GM18873 (cell line): Measurements from ENCODE around the gene S100A9.
"Not testable (repeated sequence)": the region's sequence is repeated elsewhere in the genome, so short reads cannot be mapped to it uniquely, and the experiment has no call there.

Source experiments
- ATAC-seq: cut with Tn5 transposase; IDR thresholded peaks from one replicate; pipeline ENCODE4 v1.9.1; 2021; ENCODE audit warnings: mild to moderate bottlenecking, moderate library complexity, moderate number of reproducible peaks; ENCODE audit not compliant: unreplicated experiment, low FRiP score

Gene S100A9

DNA sequence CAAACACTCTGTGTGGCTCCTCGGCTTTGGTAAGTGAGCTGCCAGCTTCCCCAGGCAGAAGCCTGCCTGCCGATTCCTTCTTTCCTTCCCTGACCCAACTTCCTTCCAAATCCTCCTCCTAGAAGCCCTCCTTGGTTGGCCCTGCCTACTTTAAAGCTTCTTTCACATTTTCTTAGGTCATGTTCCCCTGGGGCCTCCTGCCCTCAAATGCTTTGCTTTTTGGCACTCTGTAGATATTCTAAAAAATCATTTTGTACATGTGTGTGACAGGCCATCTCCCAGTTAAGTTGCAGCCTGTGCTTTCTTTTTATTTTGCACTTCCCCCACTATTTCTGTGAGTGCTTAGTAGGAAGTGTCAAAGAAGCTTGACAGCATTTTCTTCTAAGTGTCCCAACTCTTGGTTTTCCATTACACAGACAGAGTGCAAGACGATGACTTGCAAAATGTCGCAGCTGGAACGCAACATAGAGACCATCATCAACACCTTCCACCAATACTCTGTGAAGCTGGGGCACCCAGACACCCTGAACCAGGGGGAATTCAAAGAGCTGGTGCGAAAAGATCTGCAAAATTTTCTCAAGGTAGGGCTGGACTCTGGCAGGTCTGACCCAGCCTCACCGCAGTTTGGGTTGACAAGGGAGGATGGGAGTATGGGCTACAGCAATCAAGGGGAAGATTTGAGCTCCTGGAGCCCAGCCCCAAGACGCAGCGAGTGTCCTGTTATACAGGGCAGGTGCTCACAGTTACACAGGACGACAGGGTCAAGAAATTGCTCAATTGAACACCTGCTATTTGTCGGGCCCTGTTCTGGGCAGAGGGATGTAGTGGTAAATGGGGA is at the start of gene S100A9:
TSS of gene S100A9 (plus strand) at position 2 of the 838 bp plus-strand sequence. CDS start at position 432, 430 bp downstream.
- ATAC-seq, result no peak

DNA sequence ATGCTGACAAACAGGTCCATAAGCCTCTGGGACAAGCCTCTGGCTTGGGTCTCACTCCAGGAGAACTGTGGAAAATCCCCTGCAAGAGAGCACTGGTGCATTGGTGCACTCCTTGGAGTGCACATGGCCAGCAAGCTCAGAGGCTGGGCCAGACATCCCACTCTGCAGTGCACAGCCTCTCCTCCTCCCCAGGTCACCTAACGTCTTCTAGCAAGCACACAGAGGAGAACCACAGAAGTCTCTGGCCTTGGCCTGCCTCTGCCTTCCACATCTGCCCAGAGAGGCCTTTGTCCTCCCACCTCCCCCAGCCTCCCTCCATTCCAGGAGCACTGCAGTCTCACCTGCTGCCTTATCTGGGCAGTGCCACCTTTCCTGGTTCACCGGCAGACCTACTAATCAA is 49.1 kb upstream of the S100A9 start:
- ATAC-seq, result no peak

- ATAC-seq, result no peak
Measured at GRCh38 chr1:153309441-153309840, 48.2 kb upstream of the S100A9 start.

GRCh38 chr1:153310526-153310925 is 47.1 kb upstream of the S100A9 start:
- ATAC-seq, result no peak

GRCh38 chr1:153312570-153313186 is 45.0 kb upstream of the S100A9 start, which contains the start of gene PGLYRP3:
PGLYRP3 (minus strand) TSS chr1:153312952; CDS start chr1:153310665, 2,287 bp downstream.
- no peak for ATAC-seq

- ATAC-seq, result no peak
Measured at GRCh38 chr1:153313288-153313687, 44.4 kb upstream of the S100A9 start.

DNA sequence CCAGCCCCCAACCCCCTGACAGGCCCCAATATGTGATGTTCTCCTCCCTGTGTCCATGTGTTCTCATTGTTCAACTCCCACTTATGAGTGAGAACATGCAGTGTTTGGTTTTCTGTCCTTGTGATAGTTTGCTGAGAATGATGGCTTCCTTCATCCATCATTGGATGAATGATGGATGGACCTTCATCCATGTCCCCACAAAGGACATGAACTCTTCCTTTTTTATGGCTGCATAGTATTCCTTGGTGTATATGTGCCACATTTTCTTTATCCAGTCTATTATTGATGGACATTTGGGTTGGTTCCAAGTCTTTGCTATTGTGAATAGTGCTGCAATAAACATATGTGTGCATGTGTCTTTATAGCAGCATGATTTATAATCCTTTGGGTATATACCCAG is 43.3 kb upstream of the S100A9 start:
- not testable (repeated sequence) for ATAC-seq

GRCh38 chr1:153316013-153316412 is 41.6 kb upstream of the S100A9 start:
- ATAC-seq, result not testable (repeated sequence)

GRCh38 chr1:153318145-153318544 is 39.5 kb upstream of the S100A9 start:
- ATAC-seq, result not testable (repeated sequence)

- ATAC-seq, result no peak
Measured at GRCh38 chr1:153322568-153322967, 35.1 kb upstream of the S100A9 start.

DNA sequence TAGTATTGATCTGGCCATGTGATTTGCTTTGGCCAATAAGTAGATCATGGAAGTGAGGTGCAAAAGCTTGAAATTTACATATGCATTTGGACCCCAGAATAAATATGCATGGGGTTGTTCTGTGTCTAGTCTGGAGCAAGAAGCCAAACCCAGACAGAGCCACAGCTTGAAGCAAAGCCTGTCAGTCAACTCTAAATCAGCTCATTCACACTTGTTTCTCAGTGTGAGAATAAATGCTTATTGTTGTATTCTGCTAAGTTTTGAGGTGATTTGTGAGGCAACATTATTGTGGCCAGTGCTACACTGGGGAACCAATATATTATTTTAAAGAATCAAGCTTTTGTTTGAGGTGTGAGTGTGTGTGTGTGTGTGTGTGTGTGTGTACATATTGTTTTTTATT is 32.7 kb upstream of the S100A9 start:
- ATAC-seq, result no peak

- no peak for ATAC-seq
Measured at GRCh38 chr1:153333902-153334301, 23.8 kb upstream of the S100A9 start.

DNA sequence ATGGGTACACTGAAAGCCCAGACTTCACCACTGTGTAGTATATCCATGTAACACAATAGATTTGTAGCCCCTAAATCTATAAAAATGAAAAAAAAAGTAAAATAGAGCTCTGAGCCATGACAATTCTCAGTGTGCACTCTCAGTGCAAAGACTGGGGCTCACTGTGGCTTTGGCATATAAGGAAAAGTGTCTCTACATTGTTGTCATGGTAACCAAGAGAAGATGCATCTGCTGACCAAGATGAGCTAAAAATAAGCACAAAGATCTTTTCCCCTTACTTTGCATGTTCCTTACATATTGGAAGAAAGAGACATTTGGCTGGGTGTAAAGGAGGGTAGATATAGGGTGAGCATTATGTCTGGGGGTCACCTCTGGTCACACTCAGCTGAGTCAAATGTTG is 21.0 kb upstream of the S100A9 start:
- ATAC-seq, result no peak

DNA sequence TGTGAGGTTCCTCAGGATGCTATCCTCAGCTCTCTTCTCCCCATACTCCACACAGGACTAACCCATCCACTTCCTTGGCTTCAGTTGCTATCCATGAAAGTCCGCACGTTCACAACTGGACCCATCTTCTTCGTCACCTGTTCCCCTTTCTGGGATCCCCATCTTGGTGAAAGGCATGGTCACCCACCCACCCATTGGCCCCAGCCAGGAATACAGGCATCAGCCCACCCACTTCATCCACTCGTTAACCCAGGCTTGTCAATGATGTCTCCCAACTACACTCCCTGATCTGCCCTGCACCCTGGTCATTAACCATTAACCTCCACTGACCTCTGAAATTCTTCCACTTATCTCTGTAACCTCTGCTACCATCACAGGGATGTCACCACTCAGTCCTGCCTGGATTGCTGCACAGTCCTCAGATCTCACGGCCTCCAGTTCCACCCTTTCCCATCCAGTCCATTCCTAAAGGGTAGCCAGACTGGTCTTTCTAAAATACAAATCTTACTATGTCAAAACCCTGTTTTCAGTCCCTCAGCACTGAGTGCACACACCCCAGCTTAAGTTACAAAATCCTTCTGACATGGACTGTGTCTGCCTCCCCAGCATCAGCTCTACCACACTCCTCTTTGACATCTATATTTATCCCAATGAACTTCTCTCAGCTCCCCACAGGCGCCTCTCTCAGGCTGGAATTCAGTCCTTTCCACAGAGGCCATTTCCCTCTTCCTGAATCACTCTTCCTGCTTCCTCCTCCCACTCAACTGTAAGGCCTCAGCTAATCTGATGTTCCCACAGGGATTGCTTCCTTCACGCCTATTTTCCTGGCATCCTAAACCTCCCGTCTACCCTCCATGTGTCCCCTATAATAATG is 19.4 kb upstream of the S100A9 start:
- ATAC-seq, result no peak

- no peak for ATAC-seq
Measured at GRCh38 chr1:153339802-153340201, 17.9 kb upstream of the S100A9 start.

DNA sequence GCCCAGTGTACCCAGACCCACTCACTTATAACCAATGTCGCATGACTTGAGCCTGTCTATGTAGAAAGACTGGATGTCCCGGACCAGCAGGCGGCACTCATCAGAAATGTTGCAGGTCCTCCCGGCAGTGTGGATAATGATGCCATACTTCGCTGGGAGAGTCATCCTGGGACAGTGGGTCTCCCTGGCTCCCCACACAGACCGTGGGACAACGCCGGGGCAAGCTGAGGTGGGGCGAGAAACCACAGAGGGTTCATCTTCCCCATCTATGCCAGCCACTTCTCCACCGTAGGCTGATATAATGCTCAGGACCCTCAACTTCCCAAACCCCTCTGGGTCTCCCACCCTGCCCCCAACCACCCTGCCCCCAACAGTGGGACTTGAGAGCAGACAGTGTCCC is 17.3 kb upstream of the S100A9 start:
- no peak for ATAC-seq

- no peak for ATAC-seq
Measured at GRCh38 chr1:153341431-153341934, 16.2 kb upstream of the S100A9 start.

DNA sequence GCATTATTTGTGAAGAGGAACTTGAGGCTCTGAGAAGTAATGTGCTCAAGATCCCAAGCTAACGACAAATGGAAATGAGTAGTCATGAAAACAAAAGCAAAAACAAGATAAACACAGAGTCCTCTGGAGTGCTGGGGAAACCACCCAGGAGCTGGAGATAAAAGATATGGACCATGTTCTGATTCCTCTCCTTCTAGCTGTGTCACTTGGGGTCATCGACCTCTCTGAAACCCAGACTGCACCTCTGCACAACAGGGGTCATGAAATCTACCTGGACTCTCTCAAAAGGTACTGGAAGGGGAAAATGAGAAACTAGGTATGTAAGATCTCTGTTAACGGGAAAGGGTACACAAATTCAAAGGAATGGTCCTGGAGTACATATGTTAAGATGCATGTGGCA is 15.5 kb upstream of the S100A9 start:
- no peak for ATAC-seq

DNA sequence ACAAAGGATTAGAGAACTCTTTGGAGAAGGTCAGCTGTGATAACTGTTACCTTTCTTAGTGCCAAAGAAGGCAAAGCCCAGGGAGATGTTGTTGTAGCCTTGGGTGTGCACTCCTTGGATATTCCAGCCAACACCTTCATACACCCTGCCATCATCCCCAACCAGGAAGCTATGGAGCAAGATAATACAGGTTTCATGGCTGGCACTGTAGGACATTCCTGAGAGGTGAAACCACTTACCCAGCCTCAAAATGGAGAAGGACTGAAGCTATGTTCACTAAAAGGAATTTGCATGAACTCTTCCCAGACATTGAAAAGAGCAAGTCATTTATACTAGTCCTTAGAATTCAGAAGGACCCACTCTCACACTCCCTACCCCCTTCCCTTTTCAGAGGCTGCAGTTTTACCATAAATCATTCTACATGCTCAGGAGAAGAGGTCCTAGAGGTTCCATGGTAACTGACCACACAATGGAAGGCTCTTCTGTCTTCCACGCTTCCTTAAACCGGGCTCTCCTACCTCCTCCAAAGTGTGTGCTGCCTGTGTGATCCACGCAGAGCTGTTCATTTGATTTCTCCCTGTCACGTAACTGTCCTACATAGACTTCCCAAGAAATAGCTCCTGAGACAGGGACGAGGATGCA is 14.5 kb upstream of the S100A9 start:
- ATAC-seq, result no peak
